HG02852 (cell line): ENCODE data around the gene CPNE5.
"Not testable (repeated sequence)": the region's sequence is repeated elsewhere in the genome, so short reads cannot be mapped to it uniquely, and the experiment has no call there.

Experiments
- ATAC-seq: cut with Tn5 transposase; IDR thresholded peaks from one replicate; pipeline ENCODE4 v1.9.1; 2021; ENCODE audit warnings: mild to moderate bottlenecking, moderate library complexity; ENCODE audit not compliant: unreplicated experiment

CPNE5 gene

DNA sequence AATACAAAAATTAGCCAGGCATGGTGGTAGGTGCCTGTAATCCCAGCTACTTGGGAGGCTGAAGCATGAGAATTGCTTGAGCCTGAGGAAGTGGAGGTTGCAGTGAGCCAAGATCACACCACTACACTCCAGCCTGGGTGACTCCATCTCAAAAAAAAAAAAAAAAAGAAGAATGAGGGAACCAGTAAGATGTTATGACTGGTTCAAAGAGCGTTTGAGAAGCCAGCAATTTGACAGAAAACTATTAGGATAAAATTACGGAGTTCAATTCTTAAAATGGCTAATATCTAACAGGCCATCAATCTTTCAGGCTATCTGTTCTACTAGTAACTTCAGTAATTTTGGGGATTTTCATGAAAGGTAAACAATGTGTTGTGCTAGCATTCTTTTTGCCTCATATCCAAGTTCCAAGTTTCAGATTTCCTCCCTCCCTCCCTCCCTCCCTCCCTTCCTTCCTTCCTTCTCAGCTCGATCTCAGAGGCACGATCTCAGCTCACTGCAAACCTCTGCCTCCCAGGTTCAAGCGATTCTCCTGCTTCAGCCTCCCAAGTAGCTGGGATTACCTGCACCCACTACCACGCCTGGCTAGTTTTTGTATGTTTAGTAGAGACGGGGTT, 134.2 kb downstream of the CPNE5 start:
- ATAC-seq, result not testable (repeated sequence)

DNA sequence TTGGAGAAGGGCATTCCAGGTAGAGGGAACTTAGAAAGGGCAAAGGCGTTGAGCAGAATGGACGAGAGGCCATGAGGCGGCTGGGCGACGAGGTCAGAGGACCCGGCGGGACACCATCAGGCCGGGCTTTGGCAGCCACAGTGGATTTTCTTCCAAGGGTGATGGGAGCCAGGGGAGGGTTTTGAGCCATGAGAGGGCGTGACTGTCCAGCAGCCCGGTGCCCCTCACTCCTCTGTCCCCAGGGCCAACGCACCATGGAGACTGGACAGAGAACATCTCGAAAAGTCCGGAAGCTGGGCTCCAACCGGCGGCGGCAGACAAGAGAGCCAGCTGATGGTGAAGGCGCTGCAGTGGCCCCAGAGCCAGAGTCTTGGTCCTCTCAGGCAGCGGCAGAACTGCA, 135.3 kb downstream of the CPNE5 start:
- ATAC-seq, result no peak

DNA sequence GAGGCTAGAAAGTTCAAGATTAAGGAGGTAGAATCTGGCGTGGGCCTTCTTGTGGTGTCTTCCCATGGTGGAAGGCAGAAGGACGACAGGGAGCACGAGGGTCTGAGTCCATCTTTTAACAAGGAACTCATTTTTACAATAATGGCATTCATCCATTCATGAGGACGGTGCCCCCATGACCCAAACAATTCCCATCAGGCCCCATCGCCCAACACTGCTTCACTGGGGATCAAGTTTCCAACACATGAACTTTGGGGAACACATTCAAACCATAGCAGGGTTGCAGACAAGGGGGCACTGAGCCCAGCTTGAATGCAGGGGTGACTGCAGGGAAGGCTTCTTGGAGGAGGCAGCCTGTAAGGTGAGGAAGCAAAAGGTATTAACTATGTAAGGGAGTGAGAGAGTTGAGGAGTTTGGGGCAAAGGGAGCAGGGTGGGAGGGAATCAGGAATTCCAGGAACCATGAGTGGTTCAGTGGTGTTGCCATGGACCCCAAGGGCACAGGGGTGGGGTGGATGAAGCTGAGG, 136.1 kb downstream of the CPNE5 start:
- ATAC-seq, result no peak

DNA sequence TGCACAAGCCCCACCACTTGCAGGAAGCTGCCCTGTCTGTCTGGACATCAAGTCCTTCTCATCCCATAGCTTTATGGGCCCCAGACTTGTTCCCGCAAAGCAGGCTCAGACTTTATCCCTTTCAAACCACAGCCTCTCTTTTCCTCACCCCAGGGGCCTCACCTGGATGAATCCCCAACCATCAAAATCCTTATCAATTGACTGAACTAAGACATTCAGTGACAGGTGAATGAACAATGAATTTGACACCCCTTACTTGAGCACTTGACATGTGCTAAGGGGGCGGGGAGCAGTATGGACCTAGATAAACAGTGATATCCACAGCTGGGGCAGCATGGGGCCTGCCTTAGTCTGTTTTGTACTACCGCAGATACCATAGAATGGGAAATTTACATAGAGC, 136.6 kb downstream of the CPNE5 start:
- no peak for ATAC-seq

DNA sequence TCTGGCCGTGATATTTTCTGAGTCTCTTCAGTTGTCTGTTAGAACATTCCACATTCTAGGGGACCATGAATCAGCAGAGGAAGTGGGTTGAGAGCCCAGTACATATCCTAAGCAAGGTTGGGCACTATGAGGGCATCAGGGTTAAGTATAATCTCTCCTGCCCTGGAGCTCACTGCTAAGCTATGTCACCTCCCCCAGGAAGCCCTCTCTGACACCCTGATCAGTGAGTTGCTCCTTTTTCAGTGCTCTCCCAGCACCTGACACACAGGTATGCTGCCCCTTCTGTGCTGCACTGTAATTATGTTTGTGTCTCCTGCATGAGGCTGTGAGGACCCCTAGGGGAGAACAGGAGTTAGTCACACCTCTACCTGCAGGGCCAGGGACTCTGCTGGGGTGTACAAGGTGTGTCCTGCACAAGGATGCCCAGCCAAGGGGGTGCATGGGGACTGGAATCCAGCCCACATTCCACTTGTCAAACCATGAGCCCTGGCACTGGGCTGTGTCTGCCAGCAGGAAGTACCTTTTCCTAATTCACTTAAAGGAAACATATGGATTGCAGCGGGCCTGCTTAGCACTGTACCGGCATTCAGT, 137.7 kb downstream of the CPNE5 start:
- ATAC-seq, result no peak

DNA sequence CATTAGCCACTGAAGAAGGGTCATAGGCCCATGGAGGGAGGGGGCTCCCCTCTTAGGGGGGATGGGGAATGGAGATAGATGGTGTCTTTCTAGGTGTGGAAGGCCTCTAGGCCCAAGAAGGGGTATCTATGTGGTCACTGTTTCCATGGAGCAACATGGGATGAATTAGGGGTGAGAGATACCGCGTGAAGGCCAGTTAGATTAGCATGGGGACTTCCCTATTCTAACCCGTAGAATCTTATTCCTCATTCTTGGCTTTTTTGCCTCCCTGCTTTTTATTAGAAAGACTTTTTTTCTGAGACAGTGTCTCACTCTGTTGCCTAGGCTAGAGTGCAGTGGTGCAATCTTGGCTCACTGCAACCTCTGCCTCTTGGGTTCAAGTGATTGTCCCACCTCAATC, 138.4 kb downstream of the CPNE5 start:
- no peak for ATAC-seq

DNA sequence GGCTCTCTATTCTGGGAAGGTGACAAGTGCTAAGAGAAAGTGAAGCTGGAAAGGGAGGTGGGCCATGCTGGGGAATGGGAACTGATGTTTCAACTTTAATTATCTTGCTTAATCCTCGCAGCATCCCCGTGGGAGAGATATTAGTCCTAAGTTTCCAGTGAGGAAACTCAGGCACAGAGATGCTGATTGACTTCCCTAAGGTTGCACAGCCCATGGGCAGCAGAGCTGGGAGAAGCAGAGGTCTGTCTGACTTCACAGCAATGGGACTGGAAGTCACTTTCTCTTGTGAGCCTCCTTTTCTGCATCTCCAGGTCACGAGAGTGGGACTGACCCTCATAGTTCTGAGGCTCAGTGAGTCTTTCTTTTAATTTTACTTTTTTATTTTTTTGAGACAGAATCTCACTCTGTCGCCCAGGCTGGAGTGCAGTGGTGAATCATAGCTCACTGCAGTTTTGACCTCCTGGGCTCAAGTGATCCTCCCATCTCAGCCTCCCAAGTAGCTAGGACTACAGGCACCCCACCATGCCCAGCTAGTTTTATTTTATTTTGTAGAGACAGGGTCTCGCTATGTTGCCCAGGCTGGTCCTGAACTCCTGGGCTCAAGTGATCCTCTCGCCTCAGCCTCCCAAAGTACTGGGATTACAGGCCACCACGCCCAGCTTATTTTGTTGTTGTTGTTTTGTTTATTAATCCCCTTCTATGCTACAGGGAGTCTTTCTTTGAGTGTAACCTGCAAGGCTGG, 139.0 kb downstream of the CPNE5 start:
- no peak for ATAC-seq

DNA sequence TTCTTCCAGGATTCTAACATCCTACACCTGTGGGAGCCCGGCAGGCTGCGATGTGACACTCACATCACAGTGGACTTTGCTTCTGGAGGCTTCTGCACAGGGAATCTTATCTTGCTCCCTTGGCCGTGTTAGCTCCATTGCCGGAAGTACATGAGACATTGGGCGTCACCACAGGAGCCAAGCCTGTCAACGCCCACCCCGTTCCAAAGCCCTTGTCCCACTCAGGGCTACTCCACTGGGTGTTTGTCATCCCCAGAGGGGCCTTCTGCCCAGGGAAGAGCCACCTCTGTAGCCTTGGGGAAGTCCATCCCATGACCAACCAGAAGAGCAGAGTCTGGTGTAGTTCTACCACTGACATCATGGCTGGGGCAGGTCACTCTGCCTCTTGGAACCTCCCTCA, 139.9 kb downstream of the CPNE5 start:
- no peak for ATAC-seq

DNA sequence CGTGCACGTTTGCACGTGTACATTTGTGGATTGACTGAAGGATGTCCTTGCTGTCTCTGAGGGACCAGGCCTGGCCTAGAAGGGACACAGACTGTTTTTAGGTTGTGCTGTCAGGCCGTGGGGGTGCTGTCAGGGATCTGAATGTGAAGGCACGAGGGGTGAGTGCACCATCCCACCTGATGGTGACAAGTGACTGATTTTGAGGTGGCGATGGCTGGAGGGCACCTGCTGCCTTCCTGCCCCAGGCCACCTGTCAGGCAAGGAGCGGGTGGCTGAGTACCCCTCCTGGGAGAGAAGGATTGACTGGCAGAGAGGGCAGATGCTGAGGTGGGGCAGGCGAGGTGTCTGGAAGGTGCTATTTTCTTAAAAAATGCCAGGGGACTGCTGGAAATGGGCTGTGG, 140.4 kb downstream of the CPNE5 start:
- ATAC-seq, result no peak

DNA sequence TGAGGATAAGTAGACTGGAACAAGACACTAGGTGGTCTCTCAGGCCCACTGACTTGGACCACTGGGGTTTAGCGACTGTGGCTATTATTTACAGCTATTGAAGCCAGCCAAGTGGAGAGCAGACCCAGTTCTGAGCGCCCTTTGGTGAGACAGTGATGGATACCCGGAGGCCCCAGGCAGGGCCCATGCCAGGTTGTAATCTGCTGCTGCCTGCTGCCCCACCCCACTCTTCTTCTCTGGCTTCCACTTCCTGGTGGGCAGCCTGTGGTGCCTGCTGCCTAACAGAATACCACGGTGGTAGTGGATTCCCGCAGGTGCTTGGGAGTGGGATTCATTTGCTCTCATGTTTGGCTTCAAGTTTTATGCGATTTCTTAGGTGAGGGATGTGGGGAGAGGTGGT, 141.0 kb downstream of the CPNE5 start:
- no peak for ATAC-seq

DNA sequence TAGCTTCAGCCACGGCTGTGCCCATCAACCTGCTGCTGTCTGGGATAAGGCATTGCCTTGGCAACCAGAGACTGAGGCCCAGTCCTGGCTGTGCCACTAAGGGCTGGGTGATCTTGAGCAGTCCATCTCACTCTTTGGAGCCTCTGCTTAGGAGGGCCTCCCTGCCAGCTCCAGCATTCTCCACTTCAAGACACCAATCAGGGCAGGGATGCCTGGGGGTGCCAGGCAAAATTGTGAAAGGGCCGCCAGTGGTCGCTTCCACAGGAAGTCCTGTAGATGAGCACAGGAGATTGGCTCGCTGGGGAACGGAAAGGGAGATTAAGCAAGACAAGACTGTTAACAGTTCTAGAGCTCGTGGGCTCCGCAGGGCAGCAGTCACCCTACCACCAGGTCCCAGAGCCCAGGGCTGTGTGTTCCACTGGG, 141.8 kb downstream of the CPNE5 start, which contains the start of gene RAB44:
Gene RAB44 (plus strand): TSS at position 346 of the 423 bp plus-strand sequence. CDS start 6,410 bp downstream, outside the sequence.
- no peak for ATAC-seq

DNA sequence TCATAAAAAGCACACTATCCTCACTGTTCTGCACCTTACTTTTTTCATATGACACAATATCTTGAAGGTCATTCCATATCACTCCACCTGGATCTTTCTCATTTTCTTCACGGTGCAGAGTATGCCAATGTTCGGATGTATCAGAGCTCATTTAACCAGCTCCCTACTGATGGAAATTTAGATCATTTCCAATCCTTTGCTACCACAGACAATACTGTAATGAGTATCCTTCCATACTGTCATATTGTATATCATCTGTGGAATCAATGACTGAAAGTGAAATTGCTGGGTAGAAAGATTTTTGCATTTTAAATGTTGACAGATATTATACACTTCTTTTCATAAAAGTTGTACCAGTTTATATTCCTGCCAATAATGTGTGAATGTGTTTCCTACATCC, 143.8 kb downstream of the CPNE5 start:
- no peak for ATAC-seq

DNA sequence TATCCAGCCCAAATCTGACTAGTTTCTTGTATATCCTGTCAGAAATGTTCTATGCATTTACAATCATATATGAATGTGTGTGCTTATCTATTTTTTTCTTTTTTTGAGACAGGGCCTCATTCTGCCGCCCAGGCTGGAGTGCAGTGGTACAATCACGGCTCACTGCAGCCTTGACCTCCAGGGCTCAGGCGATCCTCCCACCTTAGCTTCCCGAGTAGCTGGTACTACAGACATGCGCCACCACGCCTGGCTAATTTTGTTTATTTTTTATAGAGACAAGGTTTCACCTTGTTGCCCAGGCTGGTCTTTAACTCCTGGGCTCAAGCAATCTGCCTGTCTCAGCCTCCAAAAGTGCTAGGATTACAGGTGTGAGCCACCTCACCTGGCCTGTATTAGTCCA, 144.6 kb downstream of the CPNE5 start:
- no peak for ATAC-seq

DNA sequence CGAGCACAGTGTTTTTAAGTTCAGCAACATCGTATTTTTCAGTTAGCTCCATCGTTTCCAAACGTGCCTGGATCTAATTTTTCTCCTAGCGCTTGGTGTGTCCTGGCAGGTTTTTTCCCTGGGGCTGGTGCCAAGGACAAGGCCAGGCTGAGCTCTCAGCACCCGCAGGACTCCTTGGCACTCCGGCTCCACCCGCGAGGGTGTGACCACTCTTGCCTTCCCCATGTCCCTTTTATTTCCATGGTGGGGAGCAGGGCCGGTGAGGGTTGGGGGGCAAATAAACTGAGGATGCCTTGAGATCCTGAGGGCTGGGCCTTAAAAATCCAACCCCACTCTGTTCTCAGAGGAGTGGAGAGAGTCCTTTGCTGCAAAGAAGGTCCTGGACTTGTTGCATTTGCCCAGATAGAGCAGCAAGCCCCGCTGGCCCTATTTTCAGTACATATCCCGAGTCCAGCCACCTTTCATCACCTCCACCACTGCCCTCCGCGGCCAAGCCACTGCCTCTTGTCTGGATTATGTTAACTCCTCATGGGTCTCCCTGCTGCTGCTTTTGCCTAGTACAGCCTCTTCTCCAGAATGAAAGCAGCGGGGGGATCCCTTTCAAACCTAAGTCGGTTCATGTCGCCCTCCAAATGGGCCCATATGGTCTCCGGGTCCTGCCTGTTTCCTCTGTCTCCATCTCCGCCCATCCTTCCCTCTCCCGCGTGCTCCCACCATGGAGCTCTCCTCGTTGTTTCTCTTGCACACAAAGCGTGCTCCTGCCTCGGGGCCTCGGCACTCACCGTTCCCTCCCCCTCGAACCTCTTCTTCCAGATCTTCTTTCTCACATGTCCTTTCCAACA, 146.2 kb downstream of the CPNE5 start:
- ATAC-seq, result no peak

DNA sequence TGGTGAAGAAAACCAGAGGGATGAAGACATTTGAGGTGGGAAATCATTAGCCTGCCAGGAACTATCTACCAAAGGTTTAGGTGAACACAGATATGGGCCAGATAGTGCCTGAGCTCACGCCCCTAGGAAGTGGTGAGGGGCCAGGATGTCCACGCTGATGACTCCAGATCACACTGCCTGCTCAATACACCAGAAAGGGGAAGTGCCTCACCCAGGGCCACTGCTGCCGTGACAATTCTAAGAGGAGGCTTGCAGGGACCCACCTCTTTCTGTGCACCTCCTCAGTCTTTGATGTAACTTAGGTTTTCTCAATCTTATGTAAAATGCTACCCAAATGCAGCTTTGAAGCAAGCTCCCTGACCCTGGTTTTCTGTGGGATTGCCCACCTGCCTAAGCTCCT, 147.0 kb downstream of the CPNE5 start:
- peak; percentile 76 for ATAC-seq

DNA sequence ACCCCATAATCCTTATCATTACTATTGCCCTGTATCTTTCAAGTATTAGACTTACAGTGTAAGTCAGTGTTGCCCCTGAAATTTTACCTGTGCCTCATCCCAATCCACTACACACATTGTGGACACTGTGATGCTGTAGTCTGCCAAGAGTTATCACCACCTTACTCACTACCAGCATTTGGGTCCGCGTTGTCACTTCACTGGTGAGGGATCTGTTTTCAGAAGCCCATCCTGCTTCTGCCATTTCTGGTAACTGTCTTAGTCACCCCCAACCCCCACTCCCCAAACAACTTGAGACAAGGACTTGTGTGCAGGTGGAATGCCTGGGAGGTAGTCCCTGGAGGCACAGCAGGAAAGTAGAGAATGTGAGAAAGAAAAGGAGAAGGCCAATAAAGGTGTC, 147.6 kb downstream of the CPNE5 start:
- no peak for ATAC-seq

DNA sequence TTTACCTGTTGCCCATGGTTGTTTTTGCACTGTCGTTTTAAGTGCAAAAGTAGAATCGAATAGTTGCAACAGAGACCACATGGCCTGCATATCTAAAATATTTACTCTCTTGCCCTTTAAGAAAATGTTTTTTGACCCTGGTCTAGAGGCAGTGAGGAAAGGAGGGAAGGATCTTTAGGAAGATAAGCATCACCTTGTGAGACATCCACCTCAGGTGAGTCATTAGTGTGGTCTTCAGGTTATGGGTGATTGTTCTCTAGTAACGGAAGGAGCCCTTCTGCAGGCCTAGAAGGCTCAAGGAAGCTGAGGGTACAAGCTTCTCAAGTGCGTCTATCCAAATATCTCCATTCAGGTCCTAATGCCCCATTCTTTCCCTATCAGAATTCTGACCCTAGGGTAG, 148.2 kb downstream of the CPNE5 start:
- ATAC-seq, result no peak
